ENCODE results near the gene SDCCAG8.

Gene SDCCAG8

GRCh38 chr1:243428617-243429342, 172.9 kb downstream of the SDCCAG8 start:
- no peak for DNase-seq

- no peak for DNase-seq
Observed at GRCh38 chr1:243431591-243431990, 175.8 kb downstream of the SDCCAG8 start.

GRCh38 chr1:243432136-243432535, 176.3 kb downstream of the SDCCAG8 start:
- peak; percentile 100 for DNase-seq

GRCh38 chr1:243433737-243434370, 178.0 kb downstream of the SDCCAG8 start:
- DNase-seq = peak; percentile 99

GRCh38 chr1:243434594-243434993, 178.8 kb downstream of the SDCCAG8 start:
- DNase-seq = peak; percentile 99

GRCh38 chr1:243435836-243436235, 180.0 kb downstream of the SDCCAG8 start:
- DNase-seq = peak; percentile 98

GRCh38 chr1:243438146-243438545, 182.3 kb downstream of the SDCCAG8 start:
- DNase-seq = no peak

GRCh38 chr1:243438815-243439214, 183.0 kb downstream of the SDCCAG8 start:
- no peak for DNase-seq

- no peak for DNase-seq
Observed at GRCh38 chr1:243440406-243440805, 184.6 kb downstream of the SDCCAG8 start.

GRCh38 chr1:243441601-243442000, 185.8 kb downstream of the SDCCAG8 start:
- no peak for DNase-seq

GRCh38 chr1:243443557-243443956, 187.7 kb downstream of the SDCCAG8 start:
- DNase-seq = no peak

GRCh38 chr1:243447347-243447746, 191.5 kb downstream of the SDCCAG8 start:
- no peak for DNase-seq

GRCh38 chr1:243447844-243448243, 192.0 kb downstream of the SDCCAG8 start:
- DNase-seq = no peak

- no peak for DNase-seq
Observed at GRCh38 chr1:243449373-243449772, 193.5 kb downstream of the SDCCAG8 start.

GRCh38 chr1:243452092-243452491, 196.3 kb downstream of the SDCCAG8 start:
- no peak for DNase-seq

- DNase-seq = peak; percentile 100
Observed at GRCh38 chr1:243454328-243454997, 198.6 kb downstream of the SDCCAG8 start.

- no peak for DNase-seq
Observed at GRCh38 chr1:243455760-243456651, 200.2 kb downstream of the SDCCAG8 start.

GRCh38 chr1:243457363-243457982, 201.6 kb downstream of the SDCCAG8 start:
- no peak for DNase-seq

- DNase-seq = no peak
Observed at GRCh38 chr1:243459059-243459458, 203.2 kb downstream of the SDCCAG8 start.

- no peak for DNase-seq
Observed at GRCh38 chr1:243461700-243462099, 205.9 kb downstream of the SDCCAG8 start.

- DNase-seq = no peak
Observed at GRCh38 chr1:243462929-243463697, 207.3 kb downstream of the SDCCAG8 start.

- DNase-seq = no peak
Observed at GRCh38 chr1:243465081-243465480, 209.2 kb downstream of the SDCCAG8 start.

Data from NCI-H1694 (cell line).